ENCODE results near the gene SIK2.
A peak's percentile ranks its signal among the peaks of the same experiment; 100 is the strongest.

The SIK2 gene

GRCh38 chr11:111726301-111726713, 124.1 kb downstream of the SIK2 start:
- no peak overlapping the region for H3K27ac ChIP-seq (ENCODE audit: low read depth, low read length)
- no peak overlapping the region for H3K9ac ChIP-seq (ENCODE audit: low read length)
- H3K27me3 ChIP-seq (ENCODE audit: control insufficient read depth in 1 of 2, insufficient read depth in 2 of 2, low read length in 2 of 2): no peaks in the 10 kb centered on the region
- peaks cover 19% of the 10 kb centered on the region for H3K4me1 ChIP-seq (ENCODE audit: insufficient read depth, low read length)
- H3K4me3 ChIP-seq (ENCODE audit: low read depth in 1 of 2, low read length in 2 of 2): no peak overlapping the region
- H3K9me3 ChIP-seq (ENCODE audit: low read length): no peaks in the 10 kb centered on the region
- H3K36me3 ChIP-seq (ENCODE audit: insufficient read depth, low read length): peaks cover 47% of the 10 kb centered on the region

GRCh38 chr11:111727431-111727830, 125.2 kb downstream of the SIK2 start:
- Histone ChIP-seq H3K36me3 (ENCODE audit: insufficient read depth, low read length) (peaks cover 36% of the 10 kb centered on the region), H3K9me3 (ENCODE audit: low read length) (no peaks in the 10 kb centered on the region), H3K27me3 (ENCODE audit: control insufficient read depth in 1 of 2, insufficient read depth in 2 of 2, low read length in 2 of 2) (no peaks in the 10 kb centered on the region), H3K27ac (ENCODE audit: low read depth, low read length) (no peak overlapping the region), H3K4me3 (ENCODE audit: low read depth in 1 of 2, low read length in 2 of 2) (no peak overlapping the region), H3K4me1 (ENCODE audit: insufficient read depth, low read length) (peaks cover 29% of the 10 kb centered on the region), H3K9ac (ENCODE audit: low read length) (no peak overlapping the region)

- H3K4me1 ChIP-seq (ENCODE audit: insufficient read depth, low read length): peaks cover 47% of the 10 kb centered on the region
- H3K27ac ChIP-seq (ENCODE audit: low read depth, low read length): no peak overlapping the region
- no peaks in the 10 kb centered on the region for H3K9me3 ChIP-seq (ENCODE audit: low read length)
- no peaks in the 10 kb centered on the region for H3K27me3 ChIP-seq (ENCODE audit: control insufficient read depth in 1 of 2, insufficient read depth in 2 of 2, low read length in 2 of 2)
- H3K36me3 ChIP-seq (ENCODE audit: insufficient read depth, low read length): peaks cover 20% of the 10 kb centered on the region
- H3K4me3 ChIP-seq (ENCODE audit: low read depth in 1 of 2, low read length in 2 of 2): no peak overlapping the region
- H3K9ac ChIP-seq (ENCODE audit: low read length): no peak overlapping the region
Observed at GRCh38 chr11:111729071-111729830, 127.0 kb downstream of the SIK2 start.

GRCh38 chr11:111729831-111730311, 127.6 kb downstream of the SIK2 start:
- no peak overlapping the region for H3K9ac ChIP-seq (ENCODE audit: low read length)
- no peak overlapping the region for H3K4me3 ChIP-seq (ENCODE audit: low read depth in 1 of 2, low read length in 2 of 2)

GRCh38 chr11:111730871-111731591, 128.8 kb downstream of the SIK2 start:
- H3K27ac ChIP-seq (ENCODE audit: low read depth, low read length): no peak overlapping the region
- no peak overlapping the region for H3K4me3 ChIP-seq (ENCODE audit: low read depth in 1 of 2, low read length in 2 of 2)

More at GRCh38 chr11:111729831-111730311, 127.6 kb downstream of the SIK2 start:
- H3K27me3 ChIP-seq (ENCODE audit: control insufficient read depth in 1 of 2, insufficient read depth in 2 of 2, low read length in 2 of 2): no peaks in the 10 kb centered on the region
- no peak overlapping the region for H3K27ac ChIP-seq (ENCODE audit: low read depth, low read length)
- peaks cover 53% of the 10 kb centered on the region for H3K4me1 ChIP-seq (ENCODE audit: insufficient read depth, low read length)
- no peaks in the 10 kb centered on the region for H3K9me3 ChIP-seq (ENCODE audit: low read length)
- peaks cover 14% of the 10 kb centered on the region for H3K36me3 ChIP-seq (ENCODE audit: insufficient read depth, low read length)

GRCh38 chr11:111731821-111732220, 129.6 kb downstream of the SIK2 start:
- peaks cover 73% of the 10 kb centered on the region for H3K4me1 ChIP-seq (ENCODE audit: insufficient read depth, low read length)
- H3K9ac ChIP-seq (ENCODE audit: low read length): no peak overlapping the region
- H3K27me3 ChIP-seq (ENCODE audit: control insufficient read depth in 1 of 2, insufficient read depth in 2 of 2, low read length in 2 of 2): no peaks in the 10 kb centered on the region
- H3K4me3 ChIP-seq (ENCODE audit: low read depth in 1 of 2, low read length in 2 of 2): no peak overlapping the region
- H3K27ac ChIP-seq (ENCODE audit: low read depth, low read length): peak overlapping the region; percentile 14
- no peaks in the 10 kb centered on the region for H3K9me3 ChIP-seq (ENCODE audit: low read length)
- H3K36me3 ChIP-seq (ENCODE audit: insufficient read depth, low read length): peaks cover 12% of the 10 kb centered on the region

More at GRCh38 chr11:111730871-111731591, 128.8 kb downstream of the SIK2 start:
- no peak overlapping the region for H3K9ac ChIP-seq (ENCODE audit: low read length)
- H3K4me1 ChIP-seq (ENCODE audit: insufficient read depth, low read length): peaks cover 65% of the 10 kb centered on the region
- no peaks in the 10 kb centered on the region for H3K9me3 ChIP-seq (ENCODE audit: low read length)
- H3K36me3 ChIP-seq (ENCODE audit: insufficient read depth, low read length): peaks cover 12% of the 10 kb centered on the region
- no peaks in the 10 kb centered on the region for H3K27me3 ChIP-seq (ENCODE audit: control insufficient read depth in 1 of 2, insufficient read depth in 2 of 2, low read length in 2 of 2)

- Histone ChIP-seq H3K9me3 (ENCODE audit: low read length) (no peaks in the 10 kb centered on the region), H3K4me3 (ENCODE audit: low read depth in 1 of 2, low read length in 2 of 2) (peak overlapping the region in 1 of 2 donors; percentile 10), H3K4me1 (ENCODE audit: insufficient read depth, low read length) (peaks cover 85% of the 10 kb centered on the region), H3K27me3 (ENCODE audit: control insufficient read depth in 1 of 2, insufficient read depth in 2 of 2, low read length in 2 of 2) (no peaks in the 10 kb centered on the region), H3K9ac (ENCODE audit: low read length) (peak overlapping the region; percentile 45), H3K27ac (ENCODE audit: low read depth, low read length) (peak overlapping the region; percentile 59), H3K36me3 (ENCODE audit: insufficient read depth, low read length) (peaks cover 2% of the 10 kb centered on the region)
Observed at GRCh38 chr11:111733016-111733415, 130.8 kb downstream of the SIK2 start.

GRCh38 chr11:111733611-111734088, 131.4 kb downstream of the SIK2 start:
- H3K9me3 ChIP-seq (ENCODE audit: low read length): no peaks in the 10 kb centered on the region
- peak overlapping the region in 1 of 2 donors; percentile 10 for H3K4me3 ChIP-seq (ENCODE audit: low read depth in 1 of 2, low read length in 2 of 2)
- peaks cover 8% of the 10 kb centered on the region for H3K36me3 ChIP-seq (ENCODE audit: insufficient read depth, low read length)
- H3K4me1 ChIP-seq (ENCODE audit: insufficient read depth, low read length): peaks cover 91% of the 10 kb centered on the region
- H3K9ac ChIP-seq (ENCODE audit: low read length): peak overlapping the region; percentile 45
- no peaks in the 10 kb centered on the region for H3K27me3 ChIP-seq (ENCODE audit: control insufficient read depth in 1 of 2, insufficient read depth in 2 of 2, low read length in 2 of 2)
- peak overlapping the region; percentile 59 for H3K27ac ChIP-seq (ENCODE audit: low read depth, low read length)

GRCh38 chr11:111734101-111734953, 132.1 kb downstream of the SIK2 start:
- peak overlapping the region; percentile 45 for H3K9ac ChIP-seq (ENCODE audit: low read length)
- H3K4me3 ChIP-seq (ENCODE audit: low read depth in 1 of 2, low read length in 2 of 2): peak overlapping the region in 1 of 2 donors; percentile 53

GRCh38 chr11:111734954-111735261, 132.7 kb downstream of the SIK2 start:
- H3K27ac ChIP-seq (ENCODE audit: low read depth, low read length): peak overlapping the region; percentile 59
- peak overlapping the region; percentile 31 for H3K9ac ChIP-seq (ENCODE audit: low read length)
- H3K4me3 ChIP-seq (ENCODE audit: low read depth in 1 of 2, low read length in 2 of 2): peak overlapping the region in 1 of 2 donors; percentile 53
- no peaks in the 10 kb centered on the region for H3K27me3 ChIP-seq (ENCODE audit: control insufficient read depth in 1 of 2, insufficient read depth in 2 of 2, low read length in 2 of 2)
- H3K9me3 ChIP-seq (ENCODE audit: low read length): no peaks in the 10 kb centered on the region
- peaks cover 81% of the 10 kb centered on the region for H3K4me1 ChIP-seq (ENCODE audit: insufficient read depth, low read length)
- peaks cover 15% of the 10 kb centered on the region for H3K36me3 ChIP-seq (ENCODE audit: insufficient read depth, low read length)

More at GRCh38 chr11:111734101-111734953, 132.1 kb downstream of the SIK2 start:
- Histone ChIP-seq H3K9me3 (ENCODE audit: low read length) (no peaks in the 10 kb centered on the region), H3K27me3 (ENCODE audit: control insufficient read depth in 1 of 2, insufficient read depth in 2 of 2, low read length in 2 of 2) (no peaks in the 10 kb centered on the region), H3K4me1 (ENCODE audit: insufficient read depth, low read length) (peaks cover 86% of the 10 kb centered on the region), H3K36me3 (ENCODE audit: insufficient read depth, low read length) (peaks cover 13% of the 10 kb centered on the region), H3K27ac (ENCODE audit: low read depth, low read length) (peak overlapping the region; percentile 59)

Measured in muscle layer of colon (tissue), 2 donors.